Measurements from ENCODE around the gene PTGIS.

The PTGIS gene

GRCh38 chr20:49601153-49601924, 33.4 kb upstream of the PTGIS start:
- no peak for TF ChIP-seq CTCF (IDR thresholded peaks at IDR 0.05; ENCODE audit: low read depth, low read length)
- no peak for DNase-seq (ENCODE audit: low read depth in 2 of 2)

DNA sequence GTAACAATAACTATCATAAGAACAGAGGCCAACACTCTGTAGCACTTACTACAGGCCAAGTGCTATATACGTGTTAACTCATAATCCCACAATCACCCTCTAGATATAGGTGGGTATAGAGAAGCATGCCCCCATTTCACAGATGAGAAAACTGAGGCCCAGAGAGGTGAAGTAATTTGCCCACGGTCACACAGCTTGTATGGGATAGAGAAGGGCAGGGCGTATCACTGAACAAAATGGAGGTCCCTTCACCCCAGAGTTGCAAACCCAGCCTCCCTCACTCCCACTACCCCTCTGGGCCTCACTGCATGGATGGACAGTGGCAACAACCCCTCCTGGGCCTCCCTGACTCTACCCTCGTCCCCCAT, 31.8 kb upstream of the PTGIS start:
- H3K4me3 ChIP-seq (replicated peaks in 1 of 2; ENCODE audit: low read depth in 2 of 2, low read length in 2 of 2) = no peak overlapping the region
- DNase-seq (ENCODE audit: low read depth in 2 of 2) = no peak
- TF ChIP-seq CTCF (IDR thresholded peaks at IDR 0.05; ENCODE audit: low read depth, low read length) = no peak

More at GRCh38 chr20:49601153-49601924, 33.4 kb upstream of the PTGIS start:
- H3K4me3 ChIP-seq (replicated peaks in 1 of 2; ENCODE audit: low read depth in 2 of 2, low read length in 2 of 2) = no peak overlapping the region

DNA sequence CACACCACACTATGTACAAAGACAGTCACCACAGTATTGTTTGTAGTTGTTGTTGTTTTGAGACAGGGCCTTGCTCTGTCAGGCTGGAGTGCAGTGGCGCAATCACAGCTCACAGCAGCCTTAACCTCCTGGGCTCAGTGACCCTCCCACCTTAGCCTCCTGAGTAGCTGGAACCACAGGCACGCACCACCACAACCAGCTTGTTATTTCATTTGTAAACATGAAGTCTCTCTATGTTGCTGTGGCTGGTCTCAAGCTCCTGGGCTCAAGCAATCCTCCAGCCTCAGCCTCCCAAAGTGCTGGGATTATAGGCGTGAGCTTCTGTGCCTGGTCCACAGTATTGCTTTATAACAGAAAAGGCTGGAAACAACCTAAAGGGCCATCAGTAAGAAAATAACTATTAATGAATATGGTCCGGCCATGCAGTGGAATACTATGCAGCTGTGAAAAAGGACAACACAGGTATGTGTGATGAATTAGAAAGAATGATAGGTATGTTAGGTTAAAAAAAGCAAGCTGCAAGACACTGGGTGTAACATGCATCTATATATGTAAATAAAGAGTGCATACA, 30.0 kb upstream of the PTGIS start:
- no peak overlapping the region for H3K4me3 ChIP-seq (replicated peaks in 1 of 2; ENCODE audit: low read depth in 2 of 2, low read length in 2 of 2)
- DNase-seq (ENCODE audit: low read depth in 2 of 2) = no peak
- TF ChIP-seq CTCF (IDR thresholded peaks at IDR 0.05; ENCODE audit: low read depth, low read length) = no peak

- peak; percentile 34 to 51 for DNase-seq (ENCODE audit: low read depth in 2 of 2)
- no peak for TF ChIP-seq CTCF (IDR thresholded peaks at IDR 0.05; ENCODE audit: low read depth, low read length)
- no peak overlapping the region for H3K4me3 ChIP-seq (replicated peaks in 1 of 2; ENCODE audit: low read depth in 2 of 2, low read length in 2 of 2)
Observed at GRCh38 chr20:49595811-49596561, 28.0 kb upstream of the PTGIS start.

DNA sequence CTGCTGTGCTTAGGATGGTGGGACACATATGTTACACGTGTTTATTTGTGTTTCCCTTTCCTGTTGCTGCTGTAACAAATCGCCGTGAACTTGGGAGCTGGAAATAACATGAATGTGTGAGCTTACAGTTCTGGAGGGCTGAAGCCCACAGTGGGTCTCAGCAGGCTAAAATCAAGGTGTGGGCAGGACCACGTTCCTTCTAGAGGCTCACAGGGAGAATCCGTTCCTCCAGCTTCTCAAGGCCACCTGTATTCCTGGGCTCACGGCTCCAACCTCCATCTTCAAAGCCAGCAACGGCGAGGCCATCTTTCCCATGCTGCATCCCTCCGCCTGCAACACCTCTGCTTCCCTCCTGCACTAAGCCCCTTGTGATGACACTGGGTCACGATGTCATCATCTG, 27.4 kb upstream of the PTGIS start:
- no peak for TF ChIP-seq CTCF (IDR thresholded peaks at IDR 0.05; ENCODE audit: low read depth, low read length)
- DNase-seq (ENCODE audit: low read depth in 2 of 2) = no peak
- H3K4me3 ChIP-seq (replicated peaks in 1 of 2; ENCODE audit: low read depth in 2 of 2, low read length in 2 of 2) = no peak overlapping the region

GRCh38 chr20:49594931-49595315, 27.0 kb upstream of the PTGIS start:
- H3K4me3 ChIP-seq (replicated peaks in 1 of 2; ENCODE audit: low read depth in 2 of 2, low read length in 2 of 2) = no peak overlapping the region
- TF ChIP-seq CTCF (IDR thresholded peaks at IDR 0.05; ENCODE audit: low read depth, low read length) = no peak
- DNase-seq (ENCODE audit: low read depth in 2 of 2) = no peak
